SH-SY5Y (cell line): ENCODE results near the gene RFPL1.

Experiments
- GATA2 ChIP-seq: IDR thresholded peaks from 2 replicates; pipeline ENCODE4 v1.6.1; 2011; ENCODE audit warnings: mild to moderate bottlenecking, low read depth, low read length
- GATA3 ChIP-seq: IDR thresholded peaks from 2 replicates; pipeline ENCODE4 v1.6.1; 2011; ENCODE audit warnings: low read depth, mild to moderate bottlenecking, low read length, moderate library complexity

DNA sequence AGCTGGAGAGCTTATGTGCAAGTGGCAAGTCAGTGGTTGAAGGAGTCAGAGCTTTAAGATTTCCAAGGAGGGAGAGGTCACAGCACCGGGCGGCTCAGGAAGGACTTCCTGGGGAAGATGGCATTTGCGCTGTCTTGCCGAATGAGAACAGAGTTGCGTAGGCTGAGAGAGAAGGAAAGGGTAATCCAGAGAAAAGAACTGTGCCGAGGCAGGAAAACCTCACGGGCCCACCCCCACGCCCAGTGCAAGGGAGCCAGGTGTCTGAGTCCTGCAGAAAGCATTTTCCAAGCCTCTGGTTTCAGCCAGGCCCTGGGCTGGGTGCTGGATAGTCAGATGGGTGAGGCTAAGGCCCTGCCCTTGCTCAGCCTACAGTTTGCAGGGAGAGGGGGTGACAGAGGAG lies 46.8 kb upstream of the RFPL1 start:
- TF ChIP-seq GATA2 (no peak), GATA3 (no peak)
